ENCODE measurements around the gene IL12RB1.

DNA sequence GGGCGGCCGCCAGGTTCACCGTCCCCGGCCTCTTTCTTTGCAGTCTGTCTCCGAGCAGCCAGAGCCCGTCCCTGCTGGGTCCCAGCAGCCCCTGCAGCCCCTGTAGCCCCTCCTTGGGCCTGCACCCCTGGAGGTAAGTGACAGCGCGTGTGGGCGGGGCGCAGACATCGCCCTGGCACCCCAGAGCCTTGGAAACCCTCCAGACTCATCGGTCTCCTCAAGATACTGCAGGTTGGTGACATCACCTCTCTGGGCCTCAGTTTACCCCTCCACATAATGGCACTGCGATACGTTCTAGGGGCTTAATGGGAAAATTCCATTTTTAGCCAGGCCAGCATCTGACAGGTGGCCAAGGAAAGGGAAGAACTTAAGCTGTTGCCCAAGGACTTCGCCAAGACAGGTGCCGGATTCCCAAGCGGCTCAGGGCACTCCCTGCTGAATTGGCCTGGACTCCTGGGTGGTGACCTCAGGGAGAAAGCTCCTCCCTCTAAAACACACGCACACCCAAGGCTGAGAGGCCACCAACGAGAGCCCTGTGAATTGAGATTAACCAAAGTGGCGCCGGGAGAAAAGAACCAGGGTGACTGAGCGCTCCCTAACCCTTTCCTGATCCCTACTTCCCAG lies 24.0 kb upstream of the IL12RB1 start:
- TF ChIP-seq POLR2AphosphoS5 (IDR thresholded peaks at IDR 0.05; ENCODE audit: low read depth, low read length), result no peak
- TF ChIP-seq POLR2A (IDR thresholded peaks at IDR 0.05; ENCODE audit: low read depth, low read length), result no peak
- no peak for TF ChIP-seq TAF1 (IDR thresholded peaks at IDR 0.05; ENCODE audit: low read depth, low read length)
- TF ChIP-seq POU2F2 (IDR thresholded peaks at IDR 0.05; ENCODE audit: low read depth, low read length), result no peak
- no peak for TF ChIP-seq SPI1 (IDR thresholded peaks at IDR 0.05; ENCODE audit: low read depth, low read length)

Data from GM12891 (cell line).